Inflammatory macrophage (primary cell): Measurements from ENCODE around the gene DUSP7.

Source experiments
- DNase-seq, 2 donors: peaks; one replicate each; pipeline ENCODE4 v3.0.0-alpha.2; 2020 to 2022

Gene DUSP7

GRCh38 chr3:52067046-52067445 is 10.7 kb upstream of the DUSP7 start:
- DNase-seq: no peak

- peak in 1 of 2 donors; percentile 20 for DNase-seq
Observed at GRCh38 chr3:52065264-52065756, 8.9 kb upstream of the DUSP7 start.

GRCh38 chr3:52064561-52064960 is 8.2 kb upstream of the DUSP7 start:
- DNase-seq: no peak

GRCh38 chr3:52063026-52063723 is 6.8 kb upstream of the DUSP7 start:
- DNase-seq: no peak

GRCh38 chr3:52062505-52062904 is 6.1 kb upstream of the DUSP7 start:
- peak; percentile 90 to 92 for DNase-seq

- DNase-seq: peak in 1 of 2 donors; percentile 43
Observed at GRCh38 chr3:52061121-52061910, 4.9 kb upstream of the DUSP7 start.

- DNase-seq: no peak
Observed at GRCh38 chr3:52059781-52060180, 3.4 kb upstream of the DUSP7 start.

- no peak for DNase-seq
Observed at GRCh38 chr3:52057812-52058495, 1.6 kb upstream of the DUSP7 start.

GRCh38 chr3:52056968-52057811 is 819 bp upstream of the DUSP7 start:
- peak; percentile 99 to 100 for DNase-seq

- peak; percentile 23 to 53 for DNase-seq
Observed at GRCh38 chr3:52055537-52056351, 627 bp downstream of the DUSP7 start.

GRCh38 chr3:52054661-52055511 is 1.5 kb downstream of the DUSP7 start:
- peak in 1 of 2 donors; percentile 49 for DNase-seq

GRCh38 chr3:52053307-52054304 is 2.8 kb downstream of the DUSP7 start:
- DNase-seq: no peak

- DNase-seq: peak; percentile 87 to 93
Observed at GRCh38 chr3:52052831-52053306, 3.5 kb downstream of the DUSP7 start.

- no peak for DNase-seq
Observed at GRCh38 chr3:52051444-52051843, 4.9 kb downstream of the DUSP7 start.

GRCh38 chr3:52050571-52050970 is 5.8 kb downstream of the DUSP7 start:
- DNase-seq: no peak

- no peak for DNase-seq
Observed at GRCh38 chr3:52049503-52049902, 6.9 kb downstream of the DUSP7 start.

GRCh38 chr3:52047295-52047960 is 8.9 kb downstream of the DUSP7 start:
- no peak for DNase-seq

- DNase-seq: no peak
Observed at GRCh38 chr3:52046902-52047239, 9.5 kb downstream of the DUSP7 start.
